IMR-90 (cell line): ENCODE data around the gene GRSF1. TPM values are rescaled to one million over a fixed set of nuclear protein-coding genes. Genes with fewer than 3 reads are reported as not detected.

Source experiments
- ATAC-seq: fragments of 200-7000 bp; cut with Tn5 transposase; 2 replicates; pipeline ENCODE4 v1.9.1; 2020; ENCODE audit warnings: low read depth, mild to moderate bottlenecking, moderate library complexity
- BruUV-seq: library from RNA; stranded (reverse); fragments of 400-500 nt; replicated peaks from 2 replicates; lab custom pipeline; 2021; lab: Mats Ljungman, UMichigan
- CTCF ChIA-PET: fragments of 300-600 bp; formaldehyde crosslinking; extraction: SDS; loops from one replicate; lab custom pipeline; 2021; ENCODE audit warnings: antibody characterized with exemption; lab: Yijun Ruan, JAX
- POLR2A ChIA-PET: fragments of 300-600 bp; sonication (Branson Sonifier 250); formaldehyde crosslinking; loops from one replicate; lab custom pipeline; 2022; ENCODE audit warnings: antibody characterized with exemption; ENCODE audit not compliant: unreplicated experiment; lab: Charles Lee
- DNase-seq: peaks from one replicate; pipeline ENCODE4 v3.0.0; 2013
- H2AFZ ChIP-seq: replicated peaks from 2 replicates; pipeline ENCODE3; 2013; ENCODE audit warnings: low read length, mild to moderate bottlenecking; ENCODE audit not compliant: poor library complexity
- H2AK5ac ChIP-seq: 2 replicates; pipeline ENCODE4 v1.6.1; 2013; ENCODE audit warnings: low read depth, low read length, inconsistent platforms
- H2AK9ac ChIP-seq: replicated peaks from 2 replicates; pipeline ENCODE3; 2013; ENCODE audit warnings: mild to moderate bottlenecking, low read depth, low read length, moderate library complexity; ENCODE audit not compliant: poor library complexity
- H2BK120ac ChIP-seq: 2 replicates; pipeline ENCODE4 v1.6.1; 2013; ENCODE audit warnings: low read depth, low read length, inconsistent platforms
- H2BK15ac ChIP-seq: 3 replicates; pipeline ENCODE4 v1.6.1; 2013; ENCODE audit warnings: low read depth, low read length, inconsistent platforms
- H2BK20ac ChIP-seq: 2 replicates; pipeline ENCODE4 v1.6.1; 2013; ENCODE audit warnings: low read depth, mild to moderate bottlenecking, inconsistent platforms, low read length, moderate library complexity
- H2BK5ac ChIP-seq: 2 replicates; pipeline ENCODE4 v1.6.1; 2013; ENCODE audit warnings: mild to moderate bottlenecking, low read depth, low read length, inconsistent platforms; ENCODE audit not compliant: poor library complexity, severe bottlenecking
- H3K14ac ChIP-seq: replicated peaks from 2 replicates; pipeline ENCODE4 v1.6.1; 2013; ENCODE audit warnings: low read depth, low read length, inconsistent platforms
- H3K18ac ChIP-seq: 2 replicates; pipeline ENCODE4 v1.6.1; 2013; ENCODE audit warnings: low read depth, low read length, control low read depth
- H3K23ac ChIP-seq: 2 replicates; pipeline ENCODE4 v1.6.1; 2013; ENCODE audit warnings: low read depth, low read length, inconsistent platforms
- H3K27ac ChIP-seq: 2 replicates; pipeline ENCODE4 v1.5.1; 2013; ENCODE audit warnings: mild to moderate bottlenecking, control low read depth, low read length; ENCODE audit not compliant: insufficient read depth
- H3K27me3 ChIP-seq: 2 replicates; pipeline ENCODE4 v1.6.1; 2013; ENCODE audit warnings: low read length; ENCODE audit not compliant: control insufficient read depth, insufficient read depth
- H3K36me3 ChIP-seq: 2 replicates; pipeline ENCODE4 v1.6.1; 2013; ENCODE audit warnings: low read length, mixed read lengths; ENCODE audit not compliant: control insufficient read depth, insufficient read depth
- H3K4ac ChIP-seq: 2 replicates; pipeline ENCODE4 v1.6.1; 2013; ENCODE audit warnings: low read depth, low read length, inconsistent platforms
- H3K4me1 ChIP-seq: 2 replicates; pipeline ENCODE4 v1.6.1; 2013; ENCODE audit warnings: low read length, mixed read lengths; ENCODE audit not compliant: control insufficient read depth, insufficient read depth
- H3K4me2 ChIP-seq: 2 replicates; pipeline ENCODE4 v1.6.1; 2013; ENCODE audit warnings: low read depth, mild to moderate bottlenecking, control low read depth, low read length, moderate library complexity
- H3K4me3 ChIP-seq: 2 replicates; pipeline ENCODE4 v1.5.1; 2013; ENCODE audit warnings: low read depth, mild to moderate bottlenecking, control low read depth, low read length, moderate library complexity; ENCODE audit not compliant: insufficient read depth
- H3K56ac ChIP-seq: 2 replicates; pipeline ENCODE4 v1.6.1; 2013; ENCODE audit warnings: low read length, inconsistent platforms; ENCODE audit not compliant: insufficient read depth; ENCODE audit errors: extremely low read depth
- H3K79me1 ChIP-seq, 2 experiments: 2 replicates each; pipeline ENCODE4 v1.6.1; 2013; ENCODE audit warnings: low read length in 2 of 2, inconsistent platforms in 1 of 2, low read depth in 1 of 2
- H3K9ac ChIP-seq: 2 replicates; pipeline ENCODE4 v1.6.1; 2013; ENCODE audit warnings: low read depth, low read length, control low read depth
- H3K9me1 ChIP-seq: 2 replicates; pipeline ENCODE4 v1.6.1; 2013; ENCODE audit warnings: low read length, inconsistent platforms; ENCODE audit not compliant: insufficient read depth
- H3K9me3 ChIP-seq: 2 replicates; pipeline ENCODE4 v1.6.1; 2013; ENCODE audit warnings: low read length; ENCODE audit not compliant: control insufficient read depth, insufficient read depth
- H4K20me1 ChIP-seq: 2 replicates; pipeline ENCODE4 v1.6.1; 2013; ENCODE audit warnings: low read length, inconsistent platforms; ENCODE audit not compliant: insufficient read depth
- H4K5ac ChIP-seq: 2 replicates; pipeline ENCODE4 v1.6.1; 2013; ENCODE audit warnings: mild to moderate bottlenecking, low read depth, low read length, control low read depth
- H4K8ac ChIP-seq, 2 experiments: 2 replicates each; pipeline ENCODE4 v1.6.1; 2013; ENCODE audit warnings: low read depth in 2 of 2, low read length in 2 of 2, control low read depth in 1 of 2, inconsistent platforms in 1 of 2
- H4K91ac ChIP-seq: 2 replicates; pipeline ENCODE4 v1.6.1; 2013; ENCODE audit warnings: low read depth, low read length, inconsistent platforms; ENCODE audit not compliant: insufficient read depth
- MAFK ChIP-seq: IDR thresholded peaks from 2 replicates; pipeline ENCODE4 v1.6.1; 2012; ENCODE audit warnings: low read depth, low read length, improper control_type of control experiment
- MXI1 ChIP-seq: IDR thresholded peaks from 2 replicates; pipeline ENCODE4 v1.6.1; 2012; ENCODE audit warnings: low read depth, mild to moderate bottlenecking, low read length, moderate library complexity, borderline replicate concordance
- NFE2L2 ChIP-seq: fragments of 150-350 bp; IDR thresholded peaks from 2 replicates; pipeline ENCODE4 v1.6.1; 2016; ENCODE audit warnings: low read depth, mild to moderate bottlenecking, low read length
- POLR2A ChIP-seq: IDR thresholded peaks from 2 replicates; pipeline ENCODE4 v1.6.1; 2012; ENCODE audit warnings: mild to moderate bottlenecking, low read depth, low read length
- RFX5 ChIP-seq: IDR thresholded peaks from 2 replicates; pipeline ENCODE4 v1.8.0; 2012; ENCODE audit warnings: low read depth, mild to moderate bottlenecking, low read length, moderate library complexity
- SMC3 ChIP-seq: fragments of 150-350 bp; IDR thresholded peaks from 2 replicates; pipeline ENCODE4 v1.6.1; 2016; ENCODE audit warnings: low read depth, mild to moderate bottlenecking, antibody characterized with exemption, low read length, moderate library complexity
- WGBS, 2 experiments: methylation state at CpG; one replicate each; pipeline versions ENCODE4 v1.1.5 to v1.1.7; 2013; ENCODE audit warnings: missing lambda C conversion rate in 2 of 2; ENCODE audit not compliant: insufficient read length in 1 of 2; ENCODE audit errors: extremely low coverage in 2 of 2; 5-methylcytosine and 5-hydroxymethylcytosine counted together
- dilution Hi-C: fragments of 300-500 bp; cut with HindIII; formaldehyde crosslinking; loops from one replicate; pipeline ENCODE4 v1.14.3; 2018; ENCODE audit warnings: low sequenced_read_pairs; ENCODE audit not compliant: unreplicated experiment
- in situ Hi-C: fragments of 300-500 bp; cut with MboI; formaldehyde crosslinking; loops from 3 replicates; pipeline ENCODE4 v1.14.3; 2019; ENCODE audit warnings: low sequenced_read_pairs, inconsistent platforms, mixed read lengths
- intact Hi-C: fragments of 100-400 bp; cut with micrococcal nuclease; formaldehyde crosslinking; loops from 2 replicates; pipeline ENCODE4 v1.10.0; 2022
- polyA plus RNA-seq, 3 experiments: library from polyadenylated mRNA; depleted of rRNA; stranded (reverse); fragments of >200 nt; gene quantifications; 2 replicates each; pipeline ENCODE4 v1.2.3, GENCODE V29; 2012; ENCODE audit warnings: low replicate concordance in 1 of 3
- total RNA-seq: library from RNA; depleted of rRNA; stranded (reverse); fragments of >200 nt; gene quantifications from 2 replicates; pipeline ENCODE4 v1.2.3, GENCODE V29; 2012
- TF ChIP-seq, protein P1 (sequence below): conservative IDR thresholded peaks from 2 replicates; pipeline ENCODE4 v1.5.1; 2012; ENCODE audit warnings: mild to moderate bottlenecking, low read depth, low read length, improper control_type of control experiment
- TF ChIP-seq, protein P2 (sequence below): fragments of 150-350 bp; IDR thresholded peaks from 2 replicates; pipeline ENCODE4 v1.6.1; 2017; ENCODE audit warnings: mild to moderate bottlenecking, antibody characterized with exemption, low read length, low read depth

Gene GRSF1
- total and polyA plus RNA-seq, 2 of the 4 experiments (the other 2 are of a cell fraction), result 67.7 to 71.5 TPM

DNA sequence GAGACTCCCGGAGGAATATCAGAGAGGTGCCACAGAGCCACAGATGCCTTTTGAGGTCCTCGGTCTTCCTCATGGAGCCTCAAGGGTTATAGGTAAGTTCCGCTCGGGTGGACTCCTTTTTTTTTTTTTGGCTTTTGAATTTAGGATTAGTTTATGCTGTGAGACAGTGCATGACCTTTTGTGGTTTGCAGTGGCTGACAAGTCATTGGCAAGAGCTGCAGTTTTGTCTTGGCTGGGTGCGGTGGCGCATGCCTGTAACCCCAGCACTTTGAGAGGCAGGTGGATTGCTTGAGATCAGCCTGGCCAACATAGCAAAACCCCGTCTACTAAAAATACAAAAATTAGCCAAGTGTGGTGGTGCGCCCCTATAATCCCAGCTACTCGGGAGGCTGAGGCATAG lies 4.5 kb upstream of the GRSF1 start:
- Histone ChIP-seq H4K20me1 (no peaks in the 10 kb centered on the region), H3K79me1 (peaks cover 0 to under 1% of the 10 kb centered on the region in 2 experiments; a peak in 1 of 4 replicates), H2BK15ac (no peak overlapping the region), H3K9ac (no peak overlapping the region), H2BK20ac (no peak overlapping the region), H2BK5ac (no peak overlapping the region), H2AK9ac (no peak overlapping the region), H3K4me1 (no peaks in the 10 kb centered on the region), H3K18ac (no peak overlapping the region), H3K9me1 (no peaks in the 10 kb centered on the region), H3K4me2 (no peak overlapping the region), H3K23ac (no peak overlapping the region), H2AFZ (no peak overlapping the region), H4K91ac (no peak overlapping the region), H3K4ac (no peak overlapping the region), H3K4me3 (no peak overlapping the region), H3K56ac (no peak overlapping the region), H3K14ac (no peak overlapping the region), H3K27me3 (no peaks in the 10 kb centered on the region), H4K5ac (no peak overlapping the region), H3K27ac (no peak overlapping the region), H2BK120ac (no peak overlapping the region), H3K36me3 (0 out of 2 replicates have a peak, but pooled peaks cover 1% of the 10 kb centered on the region), H4K8ac (no peak overlapping the region), H3K9me3 (no peaks in the 10 kb centered on the region), H2AK5ac (no peak overlapping the region)
- intact Hi-C loops, result no loop called here
- in situ Hi-C loops, result no loop called here
- WGBS, 2 experiments, result 80% methylated on average over 2 of the region's 9 CpGs; no CpG with 5 or more reads in 1 of the 2 experiments
- ChIA-PET POLR2A (no interaction called here), CTCF (interaction anchor here (0.6 kb wide), 1 partner anchor 55 kb away, joined by 4 read pairs; no protein-coding TSS in a partner anchor)
- TF ChIP-seq, protein P1, sequence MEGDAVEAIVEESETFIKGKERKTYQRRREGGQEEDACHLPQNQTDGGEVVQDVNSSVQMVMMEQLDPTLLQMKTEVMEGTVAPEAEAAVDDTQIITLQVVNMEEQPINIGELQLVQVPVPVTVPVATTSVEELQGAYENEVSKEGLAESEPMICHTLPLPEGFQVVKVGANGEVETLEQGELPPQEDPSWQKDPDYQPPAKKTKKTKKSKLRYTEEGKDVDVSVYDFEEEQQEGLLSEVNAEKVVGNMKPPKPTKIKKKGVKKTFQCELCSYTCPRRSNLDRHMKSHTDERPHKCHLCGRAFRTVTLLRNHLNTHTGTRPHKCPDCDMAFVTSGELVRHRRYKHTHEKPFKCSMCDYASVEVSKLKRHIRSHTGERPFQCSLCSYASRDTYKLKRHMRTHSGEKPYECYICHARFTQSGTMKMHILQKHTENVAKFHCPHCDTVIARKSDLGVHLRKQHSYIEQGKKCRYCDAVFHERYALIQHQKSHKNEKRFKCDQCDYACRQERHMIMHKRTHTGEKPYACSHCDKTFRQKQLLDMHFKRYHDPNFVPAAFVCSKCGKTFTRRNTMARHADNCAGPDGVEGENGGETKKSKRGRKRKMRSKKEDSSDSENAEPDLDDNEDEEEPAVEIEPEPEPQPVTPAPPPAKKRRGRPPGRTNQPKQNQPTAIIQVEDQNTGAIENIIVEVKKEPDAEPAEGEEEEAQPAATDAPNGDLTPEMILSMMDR, result no peak
- TF ChIP-seq MXI1, result no peak
- TF ChIP-seq MAFK, result no peak
- no peak for TF ChIP-seq SMC3
- TF ChIP-seq RFX5, result no peak
- TF ChIP-seq, protein P2, sequence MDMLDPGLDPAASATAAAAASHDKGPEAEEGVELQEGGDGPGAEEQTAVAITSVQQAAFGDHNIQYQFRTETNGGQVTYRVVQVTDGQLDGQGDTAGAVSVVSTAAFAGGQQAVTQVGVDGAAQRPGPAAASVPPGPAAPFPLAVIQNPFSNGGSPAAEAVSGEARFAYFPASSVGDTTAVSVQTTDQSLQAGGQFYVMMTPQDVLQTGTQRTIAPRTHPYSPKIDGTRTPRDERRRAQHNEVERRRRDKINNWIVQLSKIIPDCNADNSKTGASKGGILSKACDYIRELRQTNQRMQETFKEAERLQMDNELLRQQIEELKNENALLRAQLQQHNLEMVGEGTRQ, result no peak
- no peak for TF ChIP-seq NFE2L2
- no peak for TF ChIP-seq POLR2A
- BruUV-seq, result no TSS peak
- dilution Hi-C loops, result no loop called here
- ATAC-seq (no peak), DNase-seq (no peak)
